ENCODE results near the gene P2RY11.

The P2RY11 gene

GRCh38 chr19:10113964-10114650, 2.6 kb downstream of the P2RY11 start:
- DNase-seq, result no peak

GRCh38 chr19:10114651-10115391, 3.3 kb downstream of the P2RY11 start:
- DNase-seq, result no peak

GRCh38 chr19:10115392-10116084, 4.0 kb downstream of the P2RY11 start:
- no peak for DNase-seq

GRCh38 chr19:10116085-10116865, 4.8 kb downstream of the P2RY11 start:
- no peak for DNase-seq

GRCh38 chr19:10116866-10117616, 5.5 kb downstream of the P2RY11 start:
- no peak for DNase-seq

GRCh38 chr19:10118960-10119359, 7.5 kb downstream of the P2RY11 start:
- DNase-seq, result no peak

GRCh38 chr19:10120538-10121189, 9.2 kb downstream of the P2RY11 start:
- DNase-seq, result no peak

GRCh38 chr19:10122045-10122444, 10.6 kb downstream of the P2RY11 start:
- DNase-seq, result no peak

- no peak for DNase-seq
Observed at GRCh38 chr19:10124429-10124828, 12.9 kb downstream of the P2RY11 start.

- DNase-seq, result no peak
Observed at GRCh38 chr19:10126213-10126639, 14.7 kb downstream of the P2RY11 start.

GRCh38 chr19:10132905-10133304, 21.4 kb downstream of the P2RY11 start:
- DNase-seq, result no peak

GRCh38 chr19:10133596-10133995, 22.1 kb downstream of the P2RY11 start:
- DNase-seq, result no peak

- no peak for DNase-seq
Observed at GRCh38 chr19:10134040-10134439, 22.5 kb downstream of the P2RY11 start.

GRCh38 chr19:10135551-10136334, 24.2 kb downstream of the P2RY11 start:
- no peak for DNase-seq

GRCh38 chr19:10136936-10137335, 25.4 kb downstream of the P2RY11 start:
- no peak for DNase-seq

GRCh38 chr19:10137751-10138682, 26.5 kb downstream of the P2RY11 start:
- no peak for DNase-seq

GRCh38 chr19:10138879-10139795, 27.6 kb downstream of the P2RY11 start:
- no peak for DNase-seq

- no peak for DNase-seq
Observed at GRCh38 chr19:10139952-10140351, 28.5 kb downstream of the P2RY11 start.

GRCh38 chr19:10141479-10141878, 30.0 kb downstream of the P2RY11 start:
- no peak for DNase-seq

Measured in effector CD8-positive, alpha-beta T cell (primary cell).